HL-60/S4 (cell line): ENCODE results near the gene SLC17A6.

Source experiments
- in situ Hi-C: fragments of 300-500 bp; cut with MboI; formaldehyde crosslinking; loops from 2 replicates; pipeline ENCODE4 v1.14.3; 2022; ENCODE audit warnings: low sequenced_read_pairs

SLC17A6 gene

DNA sequence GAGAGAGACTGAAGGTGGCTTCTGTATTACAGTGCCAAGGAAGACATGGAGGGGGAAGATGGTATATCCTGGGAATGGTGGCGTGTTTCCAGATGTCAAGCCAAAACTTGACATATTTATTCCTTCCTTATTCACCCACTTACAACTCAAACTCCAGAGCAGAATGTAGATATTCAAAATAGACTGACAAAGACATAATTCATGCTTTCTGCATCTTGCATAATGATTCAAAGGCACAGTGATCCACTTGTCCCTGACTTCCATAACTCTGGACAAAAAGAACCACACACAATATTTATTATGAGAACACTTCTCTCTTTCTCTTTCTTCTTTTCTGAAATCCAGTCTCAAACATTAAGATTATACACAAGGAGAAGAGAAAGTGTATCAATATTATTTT is 48.9 kb downstream of the SLC17A6 start:
- in situ Hi-C loops: no loop called here

DNA sequence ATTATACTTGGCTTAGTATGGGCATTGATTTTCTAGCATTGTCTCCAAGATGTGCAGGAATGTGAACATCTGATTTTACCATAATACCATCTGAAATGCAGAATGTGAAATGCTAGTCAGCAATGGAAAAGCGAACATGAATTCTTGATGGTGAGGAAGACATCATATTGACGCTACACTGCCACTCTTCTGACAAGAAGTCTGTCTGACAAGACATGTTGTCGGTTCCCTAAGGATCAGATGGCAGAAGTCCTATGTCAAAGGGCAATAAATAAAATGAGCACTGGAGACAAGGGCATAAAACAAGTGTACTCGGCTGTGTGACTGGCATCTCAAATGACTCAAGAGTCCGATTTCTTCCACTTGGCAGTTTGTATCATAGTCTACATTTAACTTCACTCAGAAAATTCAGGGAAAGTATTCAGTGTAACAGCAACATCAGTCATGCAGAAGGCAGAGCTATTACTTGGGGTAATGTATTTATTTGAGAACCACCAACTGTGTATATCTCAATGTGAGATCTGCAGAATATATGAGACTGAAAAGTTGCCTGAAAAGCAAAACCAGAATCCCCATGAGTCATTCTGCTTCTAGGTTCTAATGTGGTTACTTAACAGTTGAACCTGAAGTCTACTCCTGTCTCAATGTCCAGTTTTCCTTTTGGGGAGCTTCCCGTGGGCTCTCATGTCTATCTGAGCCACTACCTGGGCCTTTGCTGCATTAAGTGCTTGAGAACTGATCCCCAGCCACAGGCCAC is 51.5 kb downstream of the SLC17A6 start:
- in situ Hi-C loops: no loop called here

DNA sequence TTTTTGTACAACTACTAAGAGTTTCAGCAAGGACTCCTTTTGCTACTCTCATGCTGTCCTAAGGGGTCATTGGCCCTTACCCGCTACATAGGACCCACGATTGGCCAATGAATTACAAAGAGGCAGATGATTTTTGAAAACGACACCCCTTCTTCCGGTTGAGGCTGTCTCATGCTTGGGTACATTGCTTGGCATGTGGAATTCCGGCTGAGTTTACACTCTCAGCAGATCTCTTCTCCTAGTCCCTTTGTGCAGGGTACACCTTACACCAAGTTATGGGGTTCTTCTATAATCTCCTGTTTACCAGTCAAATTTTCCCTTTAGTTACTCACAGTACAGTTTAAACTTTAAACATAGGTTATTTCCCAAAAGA is 52.1 kb downstream of the SLC17A6 start:
- in situ Hi-C loops: no loop called here

DNA sequence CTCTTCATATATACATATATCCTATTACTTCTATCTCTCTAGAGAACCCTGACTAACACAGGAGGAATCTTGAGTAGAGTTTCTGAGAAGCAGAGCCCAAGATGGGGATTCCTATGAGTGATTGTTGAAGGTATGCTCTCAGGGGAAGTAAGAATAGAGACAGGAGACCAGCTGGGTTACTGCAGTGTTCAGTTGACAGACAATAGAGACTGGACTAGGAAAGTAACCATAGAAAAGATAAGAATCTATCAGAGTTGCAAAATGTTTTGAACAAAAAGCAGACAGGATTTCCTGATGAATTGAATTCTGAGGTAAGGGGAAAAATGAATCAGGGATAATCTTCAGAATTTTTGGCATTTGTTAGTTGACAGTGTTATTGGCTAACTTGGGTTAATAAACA is 54.4 kb downstream of the SLC17A6 start:
- in situ Hi-C loops: no loop called here

DNA sequence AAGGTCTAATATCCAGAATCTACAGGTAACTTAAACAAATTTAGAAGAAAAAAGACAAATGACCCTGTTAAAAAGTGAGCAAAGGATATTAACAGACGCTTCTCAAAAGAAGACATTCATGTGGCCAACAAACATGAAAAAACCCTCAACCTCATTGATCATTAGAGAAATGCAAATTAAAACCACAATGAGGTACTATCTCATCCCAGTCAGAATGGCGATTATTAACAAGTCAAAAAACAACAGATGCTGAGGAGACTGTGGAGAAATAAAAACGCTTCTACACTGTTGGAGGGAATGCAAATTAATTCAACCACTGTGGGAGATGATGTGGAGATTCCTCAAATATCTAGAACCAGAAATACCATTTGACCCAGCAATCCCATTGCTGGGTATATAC is 67.2 kb downstream of the SLC17A6 start:
- in situ Hi-C loops: no loop called here

DNA sequence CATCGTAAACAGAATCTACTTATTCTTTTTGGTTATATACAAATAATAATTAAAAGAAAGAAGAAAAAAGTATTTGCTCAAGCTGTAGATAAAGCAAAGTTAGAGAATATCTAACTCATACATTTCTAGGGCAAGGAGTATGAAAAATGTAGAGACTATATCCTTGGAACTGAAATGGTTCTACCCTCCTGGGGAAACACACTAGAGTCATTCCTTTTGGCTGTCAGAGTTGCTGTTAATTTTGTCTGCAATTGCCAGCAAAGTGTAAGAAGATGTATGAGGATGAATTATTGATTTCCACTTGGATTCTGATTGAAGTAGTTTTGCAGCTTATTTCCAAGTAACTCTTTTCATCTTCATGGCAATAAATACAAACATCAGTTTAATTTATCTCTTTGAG is 69.1 kb downstream of the SLC17A6 start:
- in situ Hi-C loops: no loop called here

DNA sequence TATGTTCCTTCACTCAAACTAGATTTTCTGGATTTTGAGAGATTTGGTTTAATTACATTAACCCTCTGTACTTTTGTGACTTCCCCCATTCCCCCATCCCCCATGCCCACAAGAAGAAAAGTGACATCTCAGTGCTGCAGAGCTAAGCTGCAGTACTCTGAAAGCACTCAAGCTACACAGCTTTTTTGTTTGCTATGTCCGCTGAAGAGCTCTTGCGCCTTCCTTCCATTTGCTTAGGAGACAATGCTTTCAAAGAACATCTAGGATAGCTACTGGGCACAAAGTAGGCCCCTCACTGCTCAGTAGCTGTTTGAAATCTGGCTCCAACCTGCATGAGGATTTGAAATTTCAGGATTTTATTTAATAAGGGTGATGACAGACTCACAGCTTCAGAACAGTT is 69.7 kb downstream of the SLC17A6 start:
- in situ Hi-C loops: no loop called here

DNA sequence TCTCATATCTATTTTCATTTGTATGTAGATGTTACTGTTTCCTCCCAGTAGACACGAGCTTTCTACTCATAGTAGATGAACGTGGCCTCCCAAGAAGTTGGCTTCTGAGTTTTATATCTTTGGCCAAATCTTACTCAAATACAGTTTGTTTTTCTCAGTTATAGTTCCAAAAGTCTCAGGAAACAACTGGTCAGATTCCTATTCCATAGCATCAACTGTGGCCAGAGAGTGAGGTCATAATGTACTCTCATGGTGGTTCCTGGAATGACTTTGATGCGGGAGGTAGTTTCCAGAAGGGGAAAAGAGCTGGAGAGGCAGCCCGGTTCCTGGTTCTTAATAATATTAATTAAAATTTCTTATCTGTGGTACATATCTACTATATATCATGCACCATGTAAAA is 77.3 kb downstream of the SLC17A6 start:
- in situ Hi-C loops: no loop called here

DNA sequence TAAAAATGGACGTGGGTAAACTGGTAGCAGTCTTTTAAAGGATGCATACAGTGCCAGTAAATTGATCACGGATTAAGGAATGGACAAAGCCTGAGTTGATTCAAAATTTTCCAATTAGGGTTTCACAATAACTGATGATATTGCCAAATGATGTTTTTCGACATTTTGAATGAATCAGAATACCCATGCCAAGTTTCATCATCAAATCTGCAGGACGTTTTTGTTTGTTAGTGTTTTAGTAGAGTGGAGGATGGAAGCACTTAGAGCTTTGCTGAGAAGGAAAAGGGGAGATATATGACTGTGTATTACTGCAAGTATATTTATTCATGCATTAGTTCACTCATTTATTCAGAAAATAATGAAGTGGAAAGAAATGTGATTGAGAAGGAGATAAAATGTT is 78.3 kb downstream of the SLC17A6 start:
- in situ Hi-C loops: no loop called here

DNA sequence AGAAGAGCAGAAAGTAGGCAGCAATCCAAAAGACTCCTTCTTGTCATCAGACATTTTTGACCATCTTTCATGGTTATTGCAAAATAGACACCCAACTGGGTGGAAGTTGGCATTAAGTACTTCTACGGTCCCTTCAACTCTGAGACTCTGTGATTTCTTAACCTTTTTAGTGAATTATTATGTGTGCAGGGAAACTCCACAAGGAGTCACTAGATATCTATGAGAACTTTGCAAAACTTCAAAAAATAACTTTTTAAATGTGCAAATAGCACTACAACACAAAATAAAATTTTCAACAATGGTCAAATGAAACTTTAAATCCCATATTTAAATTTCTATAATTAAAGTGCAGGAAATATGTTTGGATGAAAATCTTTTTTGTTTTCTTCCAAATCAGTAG is 88.7 kb downstream of the SLC17A6 start:
- in situ Hi-C loops: no loop called here
